MM.1S (cell line): ENCODE data around the gene TSSC4.

ENCODE experiments used
- EZH2 ChIP-seq: fragments of 300-600 bp; sonication (generic); optimal IDR thresholded peaks from 2 replicates; pipeline ENCODE3; 2017; ENCODE audit warnings: low read depth, mild to moderate bottlenecking, antibody characterized with exemption, low read length, mixed read lengths
- EZH2phosphoT487 ChIP-seq: fragments of 300-600 bp; sonication (generic); IDR thresholded peaks from 2 replicates; pipeline ENCODE4 v1.6.1; 2018; ENCODE audit warnings: antibody characterized with exemption, low read length
- TF ChIP-seq, protein P1 (sequence below): fragments of 300-600 bp; sonication (generic); IDR thresholded peaks from 2 replicates; pipeline ENCODE4 v1.5.1; 2016; ENCODE audit warnings: antibody characterized with exemption, low read length, mixed read lengths

DNA sequence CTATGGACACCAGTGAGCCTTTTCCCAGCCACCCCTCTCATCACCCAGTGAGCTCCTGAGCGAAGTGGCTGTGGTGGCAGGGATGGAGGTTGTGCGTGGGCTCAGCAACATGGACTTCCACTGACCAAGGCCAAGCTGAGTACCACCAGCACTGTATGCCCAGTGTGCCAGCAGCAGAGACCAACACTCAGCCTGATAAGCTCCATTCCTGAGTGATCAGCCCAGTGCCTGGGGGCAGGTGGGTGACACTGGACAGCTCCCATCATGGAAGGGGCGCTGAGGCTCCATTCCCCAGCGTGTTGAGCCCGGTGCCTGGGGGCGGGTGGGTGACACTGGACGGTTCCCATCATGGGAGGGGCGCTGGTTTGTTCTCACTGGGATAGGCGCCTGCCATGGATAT lies 41.0 kb upstream of the TSSC4 start:
- TF ChIP-seq, protein P1, sequence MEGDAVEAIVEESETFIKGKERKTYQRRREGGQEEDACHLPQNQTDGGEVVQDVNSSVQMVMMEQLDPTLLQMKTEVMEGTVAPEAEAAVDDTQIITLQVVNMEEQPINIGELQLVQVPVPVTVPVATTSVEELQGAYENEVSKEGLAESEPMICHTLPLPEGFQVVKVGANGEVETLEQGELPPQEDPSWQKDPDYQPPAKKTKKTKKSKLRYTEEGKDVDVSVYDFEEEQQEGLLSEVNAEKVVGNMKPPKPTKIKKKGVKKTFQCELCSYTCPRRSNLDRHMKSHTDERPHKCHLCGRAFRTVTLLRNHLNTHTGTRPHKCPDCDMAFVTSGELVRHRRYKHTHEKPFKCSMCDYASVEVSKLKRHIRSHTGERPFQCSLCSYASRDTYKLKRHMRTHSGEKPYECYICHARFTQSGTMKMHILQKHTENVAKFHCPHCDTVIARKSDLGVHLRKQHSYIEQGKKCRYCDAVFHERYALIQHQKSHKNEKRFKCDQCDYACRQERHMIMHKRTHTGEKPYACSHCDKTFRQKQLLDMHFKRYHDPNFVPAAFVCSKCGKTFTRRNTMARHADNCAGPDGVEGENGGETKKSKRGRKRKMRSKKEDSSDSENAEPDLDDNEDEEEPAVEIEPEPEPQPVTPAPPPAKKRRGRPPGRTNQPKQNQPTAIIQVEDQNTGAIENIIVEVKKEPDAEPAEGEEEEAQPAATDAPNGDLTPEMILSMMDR, result no peak
- no peak for TF ChIP-seq EZH2
- TF ChIP-seq EZH2phosphoT487, result no peak
